Stimulated activated CD4-positive, alpha-beta T cell treated with anti-CD3 and anti-CD28 coated beads, Interleukin-4, amount 100 ng/mL, for 48 hours (primary cell): ENCODE measurements around the gene TMEM125.

Source experiments
- DNase-seq, 2 donors: peaks; one replicate each; pipeline ENCODE4 v3.0.0-alpha.2; 2020; ENCODE audit warnings: low read depth in 2 of 2

Gene TMEM125

DNA sequence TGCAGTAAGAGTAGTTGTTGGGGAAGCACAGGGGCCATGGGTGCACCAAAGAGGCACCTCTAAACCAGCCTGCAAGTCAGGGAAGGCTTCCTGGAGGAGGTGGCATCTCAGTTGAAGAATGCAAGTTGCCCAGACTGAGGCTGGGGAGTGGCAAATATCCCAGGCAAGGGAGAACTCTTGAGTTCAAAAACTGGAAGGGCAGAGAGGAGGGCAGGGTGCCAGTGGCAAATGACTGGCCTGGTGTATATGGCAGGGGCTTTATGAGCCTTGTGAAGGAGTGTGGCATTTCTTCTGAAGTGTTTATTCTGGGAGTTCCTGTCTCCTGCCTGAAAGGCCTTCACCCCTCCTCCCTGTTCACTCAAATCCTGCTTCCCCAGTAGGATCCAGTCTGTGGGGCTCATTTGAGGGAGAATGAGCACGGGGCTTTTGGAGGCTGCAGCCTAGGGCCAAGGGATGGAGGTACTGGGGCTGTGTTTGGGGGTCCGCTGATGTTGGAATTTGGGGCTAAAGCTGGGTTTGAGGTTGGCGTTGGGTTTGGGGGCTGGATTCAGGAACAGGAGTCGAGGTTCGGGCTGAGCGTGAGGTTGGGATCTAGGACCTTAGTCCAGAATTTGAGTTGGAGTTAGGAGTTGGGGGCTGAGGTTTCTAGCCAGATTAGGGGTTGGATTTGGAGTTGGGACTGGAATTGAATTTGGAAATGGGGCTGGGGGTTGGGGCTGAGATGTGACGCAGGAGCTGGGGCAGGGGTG lies at the start of gene TMEM125:
Gene TMEM125 (plus strand): TSS at position 357 of the 749 bp plus-strand sequence. CDS start 2,740 bp downstream, outside the sequence.
- DNase-seq = no peak

DNA sequence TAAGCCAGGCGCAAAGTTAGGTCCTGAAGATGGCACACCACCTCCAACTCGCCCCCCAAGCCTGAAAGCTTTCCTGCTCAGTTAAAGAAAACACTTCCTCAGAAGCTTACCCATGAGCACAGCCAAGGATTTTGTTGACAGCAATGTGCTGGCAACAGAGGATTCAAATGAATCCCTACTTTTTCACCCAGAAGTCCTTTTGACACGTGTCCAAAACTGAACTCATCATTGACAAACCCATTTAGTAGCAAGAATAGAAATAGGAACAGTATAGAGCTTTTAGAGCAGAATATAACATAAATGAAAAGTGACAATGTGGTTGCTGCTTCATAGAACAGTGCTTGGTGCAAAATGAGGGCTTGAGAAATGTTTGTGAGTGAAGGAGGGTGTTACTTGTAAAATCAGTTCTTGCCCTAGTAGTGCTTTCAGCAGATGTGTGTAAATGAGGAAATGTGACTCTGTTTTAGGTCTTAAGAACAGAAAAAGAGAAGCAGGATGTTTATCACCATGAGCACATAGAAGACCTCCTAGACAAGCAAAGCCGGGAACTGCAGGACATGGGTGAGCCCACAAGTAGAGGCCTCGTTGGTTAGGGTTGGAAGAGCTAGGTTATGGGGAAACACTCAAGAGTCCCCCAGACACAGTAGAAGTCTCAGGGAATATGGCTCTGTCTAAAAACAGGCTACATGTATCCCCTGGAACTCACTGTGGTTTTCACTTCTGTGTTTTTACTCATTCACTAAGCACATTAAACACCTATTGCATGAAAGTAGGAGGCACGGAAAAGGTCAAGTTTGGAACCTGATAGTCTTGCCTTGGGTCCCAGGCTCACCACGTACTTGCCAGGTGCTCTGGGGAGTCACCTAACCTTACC lies 48.6 kb upstream of the TMEM125 start:
- no peak for DNase-seq

DNA sequence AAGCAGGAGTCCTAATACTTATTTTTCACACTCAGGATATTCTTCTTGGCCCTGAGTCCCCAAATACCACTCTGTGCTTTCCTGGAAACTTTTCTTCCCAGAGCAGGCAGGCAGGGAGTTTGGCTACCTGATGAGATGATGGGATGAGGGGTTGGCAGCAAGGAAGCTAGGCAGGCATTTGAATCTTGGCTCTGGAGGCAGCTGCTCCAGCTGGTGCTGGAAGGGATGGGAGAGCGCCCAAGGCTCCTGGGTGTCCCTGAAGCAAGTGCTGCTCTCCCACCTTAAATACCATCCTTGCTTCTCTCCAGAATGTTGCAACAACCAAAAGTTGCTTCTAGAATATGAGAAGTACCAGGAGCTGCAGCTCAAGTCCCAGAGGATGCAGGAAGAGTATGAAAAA lies 48.0 kb upstream of the TMEM125 start:
- DNase-seq = no peak

DNA sequence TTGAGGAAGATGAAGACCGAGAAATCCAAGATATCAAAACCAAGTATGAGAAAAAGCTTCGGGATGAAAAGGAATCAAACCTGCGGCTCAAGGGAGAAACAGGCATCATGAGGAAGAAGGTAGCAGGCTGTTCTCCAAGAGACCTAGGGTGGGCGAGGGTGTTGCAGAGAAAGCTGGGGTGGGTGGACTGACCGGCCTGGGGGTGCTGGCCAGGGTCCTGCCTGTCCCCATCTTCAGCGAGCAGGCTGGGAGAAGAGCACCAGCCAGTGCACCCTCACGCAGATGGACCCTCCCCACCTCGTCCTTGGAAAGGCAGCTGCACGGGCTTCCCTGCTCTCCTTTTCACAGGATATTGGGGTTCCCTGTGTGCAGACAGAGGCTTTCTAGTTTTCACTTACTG lies 46.9 kb upstream of the TMEM125 start:
- no peak for DNase-seq

DNA sequence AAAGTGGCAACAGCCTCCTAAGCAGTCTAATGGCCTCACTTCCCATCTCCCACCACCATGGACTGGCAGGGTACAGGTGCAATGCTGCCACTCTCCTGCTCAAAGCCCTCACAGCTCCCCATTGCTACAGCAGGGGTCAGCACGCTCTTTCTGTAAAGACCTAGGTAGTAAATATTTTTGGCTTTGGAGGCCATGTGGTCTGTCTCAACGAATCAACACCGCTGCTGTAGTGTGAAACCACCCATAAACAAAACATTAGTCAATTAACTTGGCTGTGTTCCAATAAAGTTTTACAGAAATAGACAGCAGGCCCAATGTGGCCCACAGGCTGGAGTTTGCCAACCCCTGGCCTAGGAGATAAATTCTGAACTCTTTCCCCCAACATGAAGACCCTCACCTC lies 44.6 kb upstream of the TMEM125 start:
- no peak for DNase-seq

DNA sequence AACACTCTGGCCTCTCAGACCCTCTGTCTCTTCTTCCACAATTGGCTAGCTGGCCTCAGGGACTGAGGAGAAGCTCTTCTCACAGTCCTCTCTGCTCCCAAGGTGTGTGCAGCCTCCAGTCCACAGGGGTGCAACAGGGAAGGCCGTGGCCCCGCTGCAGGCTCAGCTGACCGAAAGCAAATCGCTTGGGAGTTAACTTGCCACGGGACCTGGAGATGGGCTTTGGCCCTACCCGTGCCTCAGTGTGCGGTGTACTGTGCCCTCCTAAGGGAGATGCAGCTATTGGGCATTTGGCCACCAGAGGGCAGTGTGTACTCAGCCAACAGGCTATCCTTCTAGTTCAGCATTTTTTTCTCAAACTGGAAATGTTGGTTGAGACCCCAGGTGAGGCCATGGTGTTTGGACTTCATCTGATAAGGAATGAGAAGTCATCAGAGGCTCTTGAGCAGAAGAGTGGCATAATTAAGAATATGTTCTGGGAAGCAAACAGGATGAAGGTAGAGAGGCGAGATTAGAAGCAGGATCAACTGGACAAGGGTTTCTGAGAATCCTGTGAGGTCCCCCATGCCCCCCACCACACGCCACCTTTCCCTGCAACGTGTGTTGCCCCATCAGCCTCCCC lies 42.5 kb upstream of the TMEM125 start:
- DNase-seq = peak; percentile 78 to 90

DNA sequence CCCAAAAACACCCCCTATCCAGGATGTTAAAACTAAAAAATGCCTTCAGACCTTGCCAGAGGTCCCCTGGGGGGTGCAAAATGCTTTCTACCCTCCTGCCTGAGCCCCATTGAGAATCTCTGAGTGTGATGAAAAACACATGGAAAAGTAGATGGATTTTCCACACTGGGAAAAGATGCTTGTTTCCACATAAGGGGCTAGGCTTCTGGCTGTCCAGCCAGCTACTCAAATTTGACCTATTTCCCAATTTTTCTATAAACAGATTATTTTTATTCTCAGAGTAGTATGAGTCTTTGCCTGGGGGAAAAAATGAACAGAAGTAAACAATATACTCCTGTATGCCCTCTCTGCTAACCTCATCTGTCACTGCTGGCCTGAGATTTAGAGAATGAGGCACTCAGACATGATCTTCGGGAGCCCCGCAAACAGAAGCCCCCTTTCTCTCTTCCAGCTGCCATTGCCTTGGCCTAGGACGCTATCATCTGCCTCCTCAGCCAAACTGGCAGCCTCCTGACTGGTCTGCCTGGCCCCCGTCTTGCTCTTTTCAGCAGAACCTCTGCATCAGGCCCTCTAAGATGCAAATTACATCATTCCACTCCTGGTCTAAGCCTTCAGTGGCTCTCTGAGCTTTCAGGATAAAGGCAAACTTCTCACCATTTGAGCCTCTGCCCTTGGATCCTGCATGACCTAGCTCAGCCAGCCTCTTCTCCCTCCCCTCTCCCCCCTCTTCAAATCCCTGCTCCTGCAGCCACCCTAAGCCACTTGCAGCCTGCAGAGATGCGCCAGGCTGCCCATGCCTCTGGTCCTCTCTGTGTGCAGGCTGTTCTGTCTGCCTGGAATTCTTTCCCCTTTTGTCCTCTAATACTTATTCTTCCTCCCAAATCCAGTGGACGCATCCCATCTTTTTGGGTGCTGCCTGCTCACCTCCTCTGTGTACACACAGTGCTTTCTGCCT lies 39.7 kb upstream of the TMEM125 start:
- no peak for DNase-seq

DNA sequence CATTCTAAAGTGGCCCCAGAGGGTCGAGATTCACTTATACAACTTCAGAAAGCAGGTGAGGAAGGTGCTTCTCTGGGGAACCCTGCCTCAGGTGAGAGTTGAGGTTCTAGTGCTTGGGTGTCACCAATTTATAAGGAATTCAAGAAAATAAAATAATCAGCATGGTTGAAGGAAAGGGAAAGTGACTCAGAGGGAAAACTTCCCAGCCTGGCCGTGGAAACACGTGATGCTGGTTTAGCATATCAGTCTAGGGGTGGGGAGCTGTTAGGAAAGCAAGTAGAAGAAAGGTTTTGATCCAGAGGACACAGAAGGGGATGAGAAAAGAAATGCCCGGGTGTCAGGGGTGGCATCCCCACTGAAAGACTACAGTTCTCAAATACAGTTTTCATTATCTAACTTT lies 37.7 kb upstream of the TMEM125 start:
- DNase-seq = no peak

DNA sequence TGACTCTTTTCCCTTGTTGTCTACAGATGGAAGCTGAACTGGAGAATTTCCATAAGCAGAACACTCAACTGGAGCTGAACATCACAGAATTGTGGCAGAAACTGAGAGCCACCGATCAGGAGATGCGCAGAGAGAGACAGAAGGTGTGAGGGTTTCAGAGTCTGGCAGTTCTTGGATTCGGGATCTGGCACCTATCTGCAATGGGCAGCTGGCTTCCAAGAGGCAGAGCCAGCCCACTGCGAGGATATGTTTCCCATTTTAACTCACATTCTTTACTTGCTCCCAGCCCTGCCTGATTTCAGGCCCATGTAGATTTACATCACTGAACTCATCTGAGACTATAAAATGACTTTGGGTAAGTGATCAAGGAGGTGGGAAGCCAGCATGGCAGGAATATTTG lies 37.3 kb upstream of the TMEM125 start:
- DNase-seq = no peak

DNA sequence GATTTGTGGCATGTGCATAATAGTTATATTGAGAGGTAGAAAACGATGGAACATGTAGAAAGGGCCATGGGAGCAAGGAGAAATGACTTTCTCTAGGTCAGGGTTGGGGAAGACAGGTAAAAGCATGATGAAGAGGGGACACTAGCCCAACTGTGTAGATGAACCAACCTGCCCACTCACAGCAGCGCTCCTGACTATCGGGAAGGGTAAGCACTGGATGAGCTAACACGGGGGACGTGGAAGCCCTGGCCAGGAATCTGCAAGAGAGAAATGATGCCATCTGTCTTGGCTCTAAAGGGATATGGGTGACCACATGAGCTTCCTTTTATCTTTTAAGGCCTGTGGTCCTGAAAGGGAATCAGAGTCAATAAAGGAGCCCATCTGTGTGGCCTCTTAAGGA lies 36.2 kb upstream of the TMEM125 start:
- no peak for DNase-seq

DNA sequence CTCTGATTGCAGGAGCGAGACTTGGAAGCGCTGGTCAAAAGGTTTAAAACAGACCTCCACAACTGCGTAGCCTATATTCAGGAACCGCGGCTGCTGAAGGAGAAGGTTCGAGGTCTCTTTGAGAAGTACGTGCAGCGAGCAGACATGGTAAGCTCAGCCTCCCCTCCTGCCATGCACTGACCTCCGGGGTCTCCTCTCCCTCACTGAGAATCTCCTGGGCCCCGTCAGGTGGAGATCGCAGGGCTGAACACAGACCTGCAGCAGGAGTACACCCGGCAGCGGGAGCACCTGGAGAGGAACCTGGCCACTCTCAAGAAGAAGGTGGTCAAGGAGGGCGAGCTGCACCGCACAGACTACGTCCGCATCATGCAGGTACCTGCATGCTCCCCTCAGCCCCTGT lies 35.5 kb upstream of the TMEM125 start:
- no peak for DNase-seq

DNA sequence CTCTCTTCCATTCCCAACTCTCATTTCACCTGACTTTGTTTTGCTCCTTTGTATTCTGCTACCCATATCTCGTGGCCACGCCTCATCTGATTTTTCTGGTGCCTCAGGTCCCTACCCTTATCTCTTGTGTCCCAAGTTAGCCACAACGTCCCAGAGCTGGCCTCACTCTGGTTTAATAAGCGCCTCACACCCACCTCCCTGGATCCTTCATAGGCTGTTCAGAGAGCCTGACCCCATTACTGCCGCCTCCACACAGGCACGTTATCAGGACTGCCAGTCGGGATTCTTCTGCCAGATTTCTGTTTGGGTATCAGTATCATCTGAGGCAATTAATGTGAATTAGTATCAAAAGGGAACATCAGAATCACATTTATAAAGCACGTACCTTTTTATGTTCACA lies 34.7 kb upstream of the TMEM125 start:
- no peak for DNase-seq

DNA sequence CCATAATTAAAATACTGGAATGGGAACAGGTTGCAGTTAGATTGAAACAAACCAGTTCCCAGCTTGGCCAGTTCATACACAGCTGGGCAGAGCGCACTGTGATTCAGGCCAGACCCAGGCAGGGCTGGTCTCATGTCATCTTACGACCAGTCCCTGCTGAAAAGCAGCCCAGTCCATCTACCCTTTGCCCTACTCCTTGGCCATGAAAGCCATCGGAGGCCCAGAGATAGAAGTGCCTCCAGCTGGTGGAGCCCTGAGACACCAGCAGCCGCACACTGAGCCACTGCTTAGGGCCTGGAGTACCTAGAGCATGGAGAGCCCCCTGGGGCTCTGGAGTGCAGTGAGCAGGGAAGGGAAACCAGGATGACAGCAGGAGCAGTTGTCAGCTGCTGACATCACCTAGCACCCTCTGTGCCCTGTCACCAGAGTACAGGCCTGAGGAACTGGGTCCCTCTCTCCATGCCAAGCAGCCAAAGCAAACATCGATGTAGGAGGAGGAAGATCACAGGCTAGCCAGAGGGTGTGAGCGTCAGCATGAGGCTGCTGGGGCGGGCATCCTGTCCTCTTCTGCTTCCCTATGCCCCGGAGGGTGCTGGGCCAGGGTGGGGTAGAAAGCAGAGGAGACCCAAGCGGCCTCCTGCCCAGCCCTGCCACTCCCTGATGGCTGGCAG lies 34.2 kb upstream of the TMEM125 start:
- no peak for DNase-seq

DNA sequence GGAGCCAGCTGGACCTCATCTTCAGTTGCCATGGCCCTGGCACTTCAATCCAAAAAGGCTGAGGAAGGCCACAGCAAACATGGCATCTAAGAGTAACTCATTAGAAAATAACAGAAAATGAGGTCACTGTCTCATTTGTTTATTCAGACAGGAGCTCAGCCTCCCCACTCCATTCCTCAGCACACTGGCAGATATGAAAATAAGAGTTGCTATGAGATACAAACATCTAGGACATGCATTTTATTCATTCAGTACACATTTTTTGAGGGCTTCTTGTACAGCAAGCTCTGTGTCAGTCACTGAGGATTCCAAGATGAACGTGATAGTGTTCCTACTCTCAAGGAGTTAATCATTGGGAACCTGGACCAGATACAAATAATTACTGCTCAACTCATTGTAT lies 32.7 kb upstream of the TMEM125 start:
- no peak for DNase-seq

DNA sequence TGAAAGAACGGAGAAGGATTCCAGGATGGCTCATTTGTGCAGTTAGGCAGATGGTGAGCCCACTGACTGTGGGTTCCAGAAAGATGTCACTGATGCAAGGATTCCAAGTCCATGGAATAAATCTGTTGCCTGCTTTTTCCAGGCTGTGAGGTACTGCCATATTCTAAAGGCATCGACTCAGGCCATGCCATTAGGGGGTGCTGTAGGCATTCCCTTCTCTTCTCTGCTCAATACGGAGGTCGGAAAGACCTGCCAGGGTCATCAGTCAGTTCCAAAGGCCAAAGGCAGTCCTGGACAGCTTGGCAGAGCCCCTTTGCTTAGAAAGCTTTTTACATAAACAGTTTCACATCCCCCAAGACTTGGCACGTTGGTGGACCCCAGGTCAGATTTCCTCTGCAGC lies 31.7 kb upstream of the TMEM125 start:
- peak; percentile 7 for DNase-seq

DNA sequence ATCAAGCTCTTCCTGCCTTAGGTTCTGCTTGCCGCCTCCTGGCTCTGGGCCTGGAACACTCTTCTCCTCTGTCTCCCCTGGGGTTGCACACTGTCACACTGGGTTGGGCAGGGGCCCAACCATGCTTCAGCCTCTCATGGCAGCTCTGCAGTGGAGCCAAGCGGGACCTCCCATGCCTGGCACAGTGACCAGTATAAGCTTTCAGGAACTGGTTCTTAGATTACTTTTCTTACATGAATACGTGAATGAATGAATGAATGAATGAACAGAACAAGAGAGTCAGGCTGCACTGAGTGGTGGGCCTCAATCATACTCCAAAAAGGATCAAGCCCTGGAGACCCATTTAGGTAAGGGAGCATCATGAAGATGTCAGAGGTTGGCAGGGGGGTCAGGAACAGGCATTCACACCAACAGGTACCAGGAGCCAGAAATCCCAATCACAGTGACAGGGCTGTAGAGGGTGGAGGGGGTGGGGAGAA lies 30.8 kb upstream of the TMEM125 start:
- no peak for DNase-seq

DNA sequence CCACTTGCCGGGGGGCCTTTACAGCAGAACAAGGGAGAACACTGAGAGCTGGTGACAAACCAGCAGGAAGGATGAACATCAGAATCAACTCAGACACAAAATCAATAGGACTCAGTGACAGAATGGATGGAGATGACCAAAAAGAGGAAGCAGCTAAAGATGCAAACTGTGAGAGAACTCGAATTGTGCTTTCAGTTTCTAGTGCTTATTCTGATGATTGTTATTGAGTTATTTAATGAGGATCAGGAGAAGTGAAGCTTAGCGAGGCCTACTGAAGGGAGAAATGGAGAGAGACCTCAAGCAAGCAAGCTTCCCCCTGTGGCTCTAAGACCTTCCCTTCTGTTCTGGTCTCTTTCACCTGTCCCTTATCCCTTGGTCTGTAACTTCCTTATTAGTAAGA lies 30.3 kb upstream of the TMEM125 start:
- DNase-seq = no peak

DNA sequence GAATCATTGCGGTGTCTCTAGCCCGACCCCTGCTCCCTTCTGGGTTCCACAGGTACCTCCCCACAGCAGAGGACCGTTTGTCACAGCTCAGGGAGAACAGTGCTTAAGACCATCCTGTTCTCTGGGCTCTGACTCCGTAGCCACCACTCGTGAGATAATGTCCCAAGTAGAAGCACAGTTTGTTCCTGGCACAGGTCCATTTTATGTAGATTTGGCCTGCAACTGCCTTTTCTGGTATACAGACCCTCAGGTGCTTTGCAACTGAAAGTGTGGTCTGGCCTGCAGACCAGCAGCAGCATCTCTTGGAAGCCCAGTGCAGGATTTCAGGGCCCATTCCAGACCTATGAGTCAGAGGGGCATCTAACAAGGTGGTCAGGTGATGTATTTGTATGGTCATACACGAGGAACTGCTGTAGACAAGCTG lies 28.4 kb upstream of the TMEM125 start:
- no peak for DNase-seq

DNA sequence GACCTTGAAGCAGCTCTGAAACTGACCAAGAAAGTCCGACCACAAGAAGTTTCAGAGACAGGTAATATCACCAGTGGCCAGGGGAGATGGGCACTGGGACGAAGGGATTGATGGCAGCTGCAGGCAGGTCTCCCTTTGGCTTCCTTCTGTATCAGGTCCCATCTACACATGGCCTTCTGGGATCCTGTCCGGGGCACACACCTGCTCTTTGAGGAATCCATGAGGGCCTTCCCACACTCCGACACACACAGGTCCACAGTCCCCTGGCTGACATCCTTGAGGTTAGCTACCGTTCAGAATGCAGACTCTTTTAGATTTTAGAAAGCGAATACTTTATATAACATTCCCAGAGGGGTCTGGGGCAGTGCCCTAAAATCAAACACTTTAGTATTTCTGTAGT lies 26.5 kb upstream of the TMEM125 start:
- DNase-seq = no peak

DNA sequence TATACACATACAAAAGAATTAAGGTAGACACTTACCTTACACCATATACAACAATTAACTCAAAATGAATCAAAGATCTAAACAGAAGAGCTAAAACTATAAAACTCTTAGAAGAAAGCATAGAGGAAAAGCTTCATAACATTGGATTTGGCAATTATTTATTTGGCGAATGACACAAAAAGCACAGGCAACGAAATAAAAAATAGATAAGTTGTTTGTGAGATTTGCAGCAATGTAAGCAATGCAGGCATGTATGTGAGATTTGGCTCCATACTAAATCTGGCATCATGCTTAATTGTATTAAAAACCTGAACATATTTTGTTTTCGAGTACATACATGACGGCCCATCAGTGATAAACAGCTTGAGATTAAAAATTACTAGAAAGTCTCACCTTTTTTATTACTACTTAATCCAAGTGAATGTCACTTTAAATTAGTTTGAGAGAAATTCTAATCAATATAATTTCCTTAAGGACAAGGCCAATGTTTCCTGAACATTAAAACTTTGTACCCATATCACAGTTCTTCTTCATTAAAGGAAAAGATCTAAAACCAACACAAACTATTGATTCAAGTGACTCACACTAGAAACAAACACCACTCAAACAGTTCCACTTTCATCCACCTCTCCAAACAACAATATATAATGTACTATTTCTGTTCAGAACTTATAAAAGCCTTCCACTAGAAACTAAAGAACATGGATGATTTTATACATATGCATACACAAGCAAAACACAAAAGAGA lies 23.1 kb upstream of the TMEM125 start:
- DNase-seq = no peak
